NCI-H1092 (cell line): Measurements from ENCODE around the gene LYPD5.

Experiments used
- DNase-seq: peaks from one replicate; lab custom pipeline; 2025; lab: John Stamatoyannopoulos, UW

Gene LYPD5

DNA sequence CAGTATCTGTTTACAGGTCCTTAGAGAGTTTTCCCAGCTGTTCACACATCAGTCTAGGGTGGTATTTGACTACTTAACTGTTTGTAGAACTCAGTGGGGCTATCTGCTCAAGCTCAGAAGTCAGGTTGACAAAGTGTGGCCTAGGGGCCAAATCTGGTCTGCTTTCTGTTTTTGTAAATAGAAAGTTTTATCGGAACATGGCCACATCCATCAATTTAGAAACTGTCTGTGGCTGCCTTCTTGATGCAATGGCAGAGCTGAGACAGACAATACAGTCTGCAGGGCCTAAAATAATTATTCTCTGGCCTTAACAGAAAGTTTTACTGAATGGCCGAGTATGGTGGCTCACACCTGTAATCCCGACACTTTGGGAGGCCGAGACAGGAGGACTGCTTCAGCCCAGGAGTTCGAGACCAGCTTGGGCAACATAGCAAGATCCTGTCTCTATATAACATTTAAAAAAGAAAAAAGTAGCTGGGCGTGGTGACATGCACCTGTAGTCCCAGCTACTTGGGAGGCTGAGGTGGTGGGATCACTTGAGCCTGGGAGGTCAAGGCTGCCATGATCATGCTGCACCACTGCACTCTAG lies 49.9 kb downstream of the LYPD5 start:
- no peak for DNase-seq

GRCh38 chr19:43751466-43752220 lies 50.6 kb downstream of the LYPD5 start:
- DNase-seq = no peak

GRCh38 chr19:43749898-43750297 lies 52.3 kb downstream of the LYPD5 start:
- no peak for DNase-seq

DNA sequence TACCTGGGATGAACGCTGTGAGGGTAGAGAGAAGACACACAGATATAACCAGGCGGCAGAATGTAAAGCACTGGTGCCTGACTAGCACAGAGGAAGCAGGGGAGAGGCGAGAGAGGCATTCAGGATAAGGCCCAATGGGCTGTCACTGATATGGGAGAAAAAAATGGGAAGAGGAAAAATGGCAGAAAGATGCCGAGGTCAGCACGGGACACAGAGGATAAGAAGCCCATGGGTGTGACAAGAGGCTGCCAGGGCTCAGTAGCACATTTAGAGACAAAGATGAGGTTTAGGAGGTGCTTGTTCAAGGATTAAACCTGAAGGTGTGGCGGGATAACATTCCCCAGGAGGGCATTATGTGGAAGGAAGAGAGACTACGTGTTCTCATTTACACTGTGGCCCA lies 53.1 kb downstream of the LYPD5 start:
- DNase-seq = no peak

GRCh38 chr19:43748685-43749084 lies 53.6 kb downstream of the LYPD5 start:
- DNase-seq = no peak

- no peak for DNase-seq
Observed at GRCh38 chr19:43748205-43748594, 54.0 kb downstream of the LYPD5 start.

DNA sequence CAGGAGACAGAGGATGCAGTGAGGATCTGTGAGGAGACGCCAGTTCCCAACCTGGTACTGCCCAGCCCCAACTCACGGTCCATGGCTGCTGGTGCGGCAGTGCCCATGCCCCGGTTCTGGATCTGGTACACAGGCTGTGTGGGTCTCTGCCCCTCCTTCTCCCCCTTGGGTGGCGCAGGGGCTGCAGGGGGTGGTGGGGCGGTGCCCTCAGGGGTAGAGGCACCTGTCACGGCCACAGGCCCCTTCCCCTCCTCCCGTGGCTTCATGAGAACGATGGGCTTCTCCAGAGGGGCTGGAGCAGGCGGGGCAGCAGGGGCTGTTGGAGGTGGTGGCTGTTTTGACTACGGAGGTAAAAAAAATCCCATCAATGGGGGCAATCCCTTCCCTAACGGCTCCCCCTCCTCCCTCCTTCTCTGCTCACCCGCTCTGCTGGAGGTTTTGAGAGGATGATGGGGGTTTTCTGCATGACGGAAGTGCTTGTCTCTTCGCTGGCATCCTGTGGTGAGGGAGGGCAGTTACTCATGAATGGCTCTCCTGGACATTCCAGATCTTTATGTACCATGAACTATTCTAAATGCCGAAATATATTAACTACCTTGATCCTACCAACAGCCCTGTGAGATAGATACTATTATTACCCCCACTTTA lies 54.6 kb downstream of the LYPD5 start:
- DNase-seq = no peak
